Eye (tissue), 1 donor: ENCODE results near the gene PLEKHA3.
A peak's percentile ranks its signal among the peaks of the same experiment; 100 is the strongest.
"Not testable (repeated sequence)": the region's sequence is repeated elsewhere in the genome, so short reads cannot be mapped to it uniquely, and the experiment has no call there.

Experiments used
- DNase-seq: peaks from one replicate; pipeline ENCODE4 v3.0.0-alpha.2; 2015

Gene PLEKHA3

DNA sequence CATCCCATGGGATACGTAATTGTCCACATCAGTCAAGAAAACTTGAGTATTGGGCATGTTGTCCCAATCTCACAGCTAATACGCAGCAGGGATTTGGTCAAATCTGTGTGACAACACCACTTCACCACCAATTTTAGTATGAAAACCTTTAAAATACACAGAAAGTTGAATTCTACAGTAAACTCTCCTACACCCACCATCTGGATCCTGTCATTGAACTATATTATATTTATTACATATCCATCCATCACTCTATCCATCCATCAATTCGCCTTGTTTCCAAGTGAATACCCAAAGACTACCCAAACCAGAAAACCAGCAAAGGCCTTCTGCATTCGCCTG lies 1.0 kb upstream of the PLEKHA3 start:
- DNase-seq, result no peak

DNA sequence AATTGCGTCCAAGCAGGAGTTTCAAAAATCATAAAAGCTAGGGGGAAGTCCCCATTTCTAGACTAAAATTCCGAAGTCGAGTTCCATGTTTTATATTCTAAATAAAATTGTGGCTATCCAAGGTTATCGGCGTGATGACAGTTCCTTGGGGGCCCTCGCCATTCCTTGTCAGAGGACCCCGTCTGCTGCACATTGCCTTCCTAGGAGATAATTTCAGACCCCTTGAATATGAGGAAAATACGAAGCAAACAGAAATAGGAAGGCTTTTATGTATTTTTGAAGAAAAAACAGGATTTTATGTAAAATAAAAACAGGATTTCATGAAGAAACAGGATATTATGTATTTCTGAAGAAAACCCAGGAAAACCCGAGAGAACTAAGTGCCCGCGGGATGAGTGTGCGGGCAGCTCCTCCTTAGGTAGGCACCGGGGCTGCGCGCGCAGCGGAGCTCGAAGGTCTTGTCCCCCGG lies 465 bp upstream of the PLEKHA3 start:
- DNase-seq, result no peak

DNA sequence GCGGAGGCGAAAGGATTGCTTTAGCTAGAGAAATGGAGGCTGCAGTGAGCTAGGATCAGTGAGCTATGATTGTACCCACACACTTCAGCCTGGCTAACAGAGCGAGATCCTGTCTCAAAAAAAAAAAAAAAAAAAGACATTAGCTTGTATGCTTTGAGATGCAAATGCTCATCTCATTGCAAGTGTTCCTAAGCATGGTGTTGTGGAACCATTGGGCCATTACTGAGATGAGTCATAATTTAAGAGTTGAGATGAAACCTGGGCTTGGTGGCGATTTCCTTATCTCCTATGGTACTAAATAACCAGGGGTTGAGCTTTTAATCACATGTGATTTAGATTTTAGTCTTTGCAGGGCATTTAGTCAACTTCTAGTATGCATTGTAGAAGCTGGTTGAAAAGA lies 2.2 kb downstream of the PLEKHA3 start:
- no peak for DNase-seq

DNA sequence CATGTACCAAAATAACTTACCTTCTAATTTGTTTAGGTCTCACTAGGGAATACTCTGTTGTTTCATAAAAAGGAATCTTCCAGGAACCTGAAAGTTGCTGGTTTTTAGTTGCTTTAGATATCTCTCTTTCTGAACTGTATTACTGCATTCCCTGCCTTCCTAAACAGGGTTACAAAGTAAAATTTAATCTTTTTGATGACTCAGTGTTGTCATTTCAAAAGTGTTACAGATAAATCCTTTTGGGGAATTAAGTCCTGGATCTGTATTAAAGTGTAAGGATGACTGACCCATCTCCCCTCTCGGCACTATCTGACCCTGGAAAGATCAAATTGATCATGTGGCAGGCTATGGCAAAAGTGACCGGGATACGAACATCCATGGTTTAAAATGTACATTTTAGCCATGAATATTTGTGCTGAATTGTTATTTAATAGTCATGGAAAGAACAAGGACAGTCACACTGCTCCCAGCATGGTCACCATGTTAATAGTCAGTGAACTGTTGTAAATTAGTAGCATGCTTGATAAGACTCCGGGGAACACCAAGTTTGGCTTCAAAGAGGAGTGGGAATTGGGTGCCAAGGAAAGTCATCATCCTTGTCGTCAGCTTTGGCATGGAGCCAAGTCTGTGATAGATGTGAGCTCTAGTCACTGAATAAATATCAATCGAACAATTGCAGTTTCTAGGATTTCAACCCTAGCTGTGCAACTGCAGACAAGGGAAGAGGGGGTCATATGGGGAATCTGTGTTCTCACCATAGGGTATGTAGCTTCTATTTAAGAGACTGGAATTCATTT lies 4.2 kb downstream of the PLEKHA3 start:
- peak; percentile 26 for DNase-seq

DNA sequence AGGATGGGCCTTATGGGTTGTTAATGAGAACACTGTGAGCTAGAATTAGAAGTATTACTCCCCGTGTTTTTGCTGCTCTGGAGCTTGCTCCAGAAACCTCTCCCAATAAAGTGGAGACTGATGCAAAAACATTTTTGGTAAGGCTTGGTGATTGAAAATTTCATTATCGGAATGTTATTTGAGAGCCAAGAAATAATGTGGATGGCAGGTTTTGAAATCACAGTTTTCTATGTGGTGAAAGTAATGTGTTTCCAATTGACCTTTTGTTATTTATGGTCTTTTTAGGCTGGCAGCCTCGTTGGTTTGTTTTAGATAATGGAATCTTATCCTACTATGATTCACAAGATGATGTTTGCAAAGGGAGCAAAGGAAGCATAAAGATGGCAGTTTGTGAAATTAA lies 5.1 kb downstream of the PLEKHA3 start:
- DNase-seq, result no peak

DNA sequence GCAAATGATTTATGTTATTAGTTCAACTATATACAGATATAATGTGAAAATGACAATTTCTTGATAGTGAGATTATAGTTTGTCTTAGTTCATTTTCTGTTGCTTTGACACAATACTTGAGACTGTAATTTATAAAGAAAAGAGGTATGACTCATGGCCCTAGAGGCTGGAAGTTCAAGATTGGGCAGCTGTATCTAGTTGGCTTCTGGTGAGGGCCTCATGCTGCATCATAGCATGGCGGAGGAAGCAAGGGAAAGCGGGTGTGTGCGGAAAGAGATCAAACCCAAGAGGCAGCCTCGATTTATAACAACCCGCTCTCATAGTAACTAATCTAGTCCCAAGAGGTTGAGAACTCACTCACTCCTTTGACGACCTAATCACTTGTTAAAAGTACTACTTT lies 11.4 kb downstream of the PLEKHA3 start:
- no peak for DNase-seq

DNA sequence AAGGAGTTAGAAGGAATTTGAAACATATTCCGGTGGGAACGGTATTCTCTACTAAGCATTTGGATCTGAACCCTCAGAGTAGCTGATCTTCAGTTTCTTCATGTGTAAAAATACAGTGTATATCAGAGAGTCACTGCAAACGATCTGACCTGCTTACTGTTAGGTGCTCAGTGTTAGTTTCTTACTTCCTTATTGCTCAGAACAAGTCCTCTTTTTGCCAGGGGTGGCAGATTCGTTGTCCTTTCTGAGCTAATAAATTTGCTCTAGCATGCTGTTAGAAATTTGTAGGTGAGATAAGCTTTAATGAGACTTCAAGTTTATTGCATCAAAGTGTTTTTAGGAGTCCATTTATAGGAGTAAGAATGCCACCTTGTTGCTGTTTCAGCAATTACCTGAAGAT lies 15.8 kb downstream of the PLEKHA3 start:
- no peak for DNase-seq

DNA sequence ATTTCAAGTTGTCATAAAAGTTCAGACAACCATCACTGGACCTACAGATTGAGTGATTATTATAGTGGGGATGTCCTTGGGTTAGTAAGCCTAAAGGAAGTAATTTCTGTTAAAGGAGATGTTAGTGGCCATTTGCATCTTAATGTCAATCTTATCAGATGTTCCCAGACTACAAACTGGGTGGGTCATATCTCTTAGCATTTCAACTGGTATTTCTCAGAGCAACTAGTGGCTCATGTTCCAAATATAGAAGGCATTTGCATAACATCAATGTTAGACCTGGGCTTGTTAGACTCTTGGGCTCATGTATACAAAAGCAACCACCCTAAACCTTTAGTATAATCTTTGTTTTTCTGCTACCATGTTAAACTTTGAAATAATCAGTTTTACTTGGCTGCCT lies 17.9 kb downstream of the PLEKHA3 start:
- DNase-seq, result no peak

DNA sequence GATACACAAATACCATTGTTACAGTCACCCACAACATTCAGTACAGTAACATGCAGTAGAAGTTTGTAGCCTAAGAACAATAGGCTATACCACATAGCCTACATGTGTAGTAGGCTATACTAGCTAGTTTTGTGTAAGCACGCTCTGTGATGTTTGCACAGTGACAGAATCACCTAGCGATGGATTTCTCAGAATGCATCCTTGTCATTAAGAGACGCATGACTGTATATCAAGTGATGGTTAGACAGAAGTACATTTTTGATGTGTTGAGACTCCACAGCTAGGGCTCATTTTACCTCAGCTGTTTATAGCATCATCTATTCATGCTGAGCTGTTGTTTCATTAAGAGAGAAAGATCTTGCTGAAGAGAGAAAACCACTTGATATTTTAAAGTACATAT lies 19.4 kb downstream of the PLEKHA3 start:
- DNase-seq, result no peak

DNA sequence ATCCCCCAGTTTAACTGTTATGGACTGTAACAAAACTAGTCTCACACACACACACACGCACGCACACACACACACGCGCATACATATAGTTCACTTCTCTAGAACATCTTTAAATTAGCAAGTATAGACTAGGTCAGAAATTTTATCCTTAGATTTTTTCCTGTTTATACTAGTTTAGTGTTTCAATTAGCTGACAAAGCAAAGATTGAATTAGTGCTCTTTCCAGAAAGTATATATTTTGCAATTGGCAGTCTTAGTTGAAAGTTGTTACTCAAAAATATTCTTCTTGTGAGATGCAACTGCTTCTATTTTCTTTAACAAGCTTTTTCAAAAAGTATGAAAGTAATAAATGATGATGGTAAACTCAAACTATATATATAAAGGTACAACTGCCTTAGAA lies 22.5 kb downstream of the PLEKHA3 start:
- no peak for DNase-seq

DNA sequence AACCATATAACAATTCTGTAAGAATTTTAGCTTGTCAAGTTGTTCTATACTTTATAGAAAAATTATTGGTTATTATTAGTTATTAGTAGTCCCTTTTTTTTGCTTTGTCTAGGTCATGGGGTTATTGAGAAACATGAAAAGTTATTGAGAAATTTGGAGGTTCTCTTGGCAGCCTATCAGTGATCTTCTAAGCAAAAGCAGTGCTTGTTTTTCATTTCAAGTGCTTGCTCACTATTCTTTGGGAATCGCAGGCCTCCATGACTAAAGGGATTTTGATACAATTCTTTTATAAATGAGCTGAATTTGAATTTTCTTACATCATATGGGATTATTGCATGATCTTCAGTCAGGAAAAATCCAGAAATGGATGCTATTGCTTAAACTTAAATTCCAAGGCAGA lies 25.8 kb downstream of the PLEKHA3 start:
- no peak for DNase-seq

DNA sequence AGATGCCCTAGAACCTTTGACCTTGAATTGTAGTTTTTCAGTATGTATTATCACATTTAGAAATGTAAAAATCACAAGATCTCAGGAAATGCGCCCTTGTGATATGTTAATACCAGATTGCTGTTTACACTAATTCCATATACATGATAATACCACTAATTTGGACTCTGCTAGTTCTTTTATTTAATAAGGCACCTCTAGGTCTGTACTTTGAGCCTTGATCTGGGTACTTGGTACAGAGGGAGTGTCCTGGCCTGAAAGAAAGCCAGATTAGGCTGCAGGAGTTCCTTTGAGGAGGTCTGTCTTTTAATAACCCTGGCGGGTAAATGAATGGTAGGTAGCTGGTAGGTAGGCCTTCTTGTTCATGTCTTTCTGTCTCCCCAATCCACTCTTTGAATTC lies 26.3 kb downstream of the PLEKHA3 start:
- DNase-seq, result no peak

DNA sequence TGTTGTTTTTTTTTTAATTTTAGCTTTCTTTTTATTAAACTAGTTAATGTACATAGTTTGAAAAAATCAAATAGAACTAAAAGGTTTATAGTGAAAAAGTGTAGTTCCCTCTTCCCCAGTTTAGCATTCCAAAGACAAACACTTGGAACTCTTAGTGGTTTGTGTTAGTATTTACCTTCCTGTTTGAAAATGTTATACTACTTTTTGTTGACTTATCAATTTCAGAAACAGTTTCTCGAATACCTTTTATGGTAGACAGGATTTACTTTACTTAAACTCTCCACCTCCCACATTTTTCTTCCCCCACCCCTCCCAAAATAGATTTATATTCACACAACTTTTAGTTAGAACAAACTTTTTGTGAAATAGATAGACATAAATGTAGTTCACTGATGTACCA lies 26.7 kb downstream of the PLEKHA3 start:
- DNase-seq, result no peak

DNA sequence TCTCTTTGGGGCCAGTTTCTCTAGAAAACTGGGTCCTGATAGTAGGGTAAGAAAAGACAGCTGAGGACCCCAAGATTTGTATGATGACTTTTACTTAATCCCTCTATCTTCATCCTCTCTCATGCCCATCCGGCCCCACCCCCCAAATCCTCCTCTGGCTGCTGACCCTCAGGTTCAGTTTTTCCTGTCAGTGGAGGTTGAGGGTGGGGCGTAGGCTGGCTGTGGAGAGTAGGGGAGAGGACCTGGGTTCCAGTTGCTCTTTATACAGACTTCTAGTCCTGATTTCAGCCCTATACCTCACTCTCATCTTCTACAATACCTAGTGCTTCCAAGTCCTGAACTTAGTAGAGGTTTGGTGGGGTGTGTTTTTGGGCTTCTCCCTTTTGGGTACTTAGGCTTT lies 28.4 kb downstream of the PLEKHA3 start:
- no peak for DNase-seq

DNA sequence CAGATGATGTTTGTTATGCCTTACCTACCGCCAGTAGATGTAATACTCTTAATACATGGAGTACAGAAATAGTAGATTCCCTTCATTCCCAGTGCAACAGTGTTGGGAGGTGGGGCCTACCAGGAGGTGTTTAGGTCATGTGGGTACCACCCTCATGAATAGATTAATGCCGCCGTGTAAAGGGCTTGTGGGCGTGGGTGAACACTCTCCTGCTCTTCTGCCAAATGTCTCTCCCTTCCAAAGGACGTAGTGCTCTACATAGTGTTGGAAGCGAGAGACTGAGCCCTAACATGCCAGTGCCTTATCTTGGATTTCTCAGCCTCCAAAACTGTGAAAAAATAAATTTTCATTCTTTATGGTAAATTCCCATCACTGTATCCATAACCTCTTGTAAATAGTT lies 30.1 kb downstream of the PLEKHA3 start:
- DNase-seq, result no peak

DNA sequence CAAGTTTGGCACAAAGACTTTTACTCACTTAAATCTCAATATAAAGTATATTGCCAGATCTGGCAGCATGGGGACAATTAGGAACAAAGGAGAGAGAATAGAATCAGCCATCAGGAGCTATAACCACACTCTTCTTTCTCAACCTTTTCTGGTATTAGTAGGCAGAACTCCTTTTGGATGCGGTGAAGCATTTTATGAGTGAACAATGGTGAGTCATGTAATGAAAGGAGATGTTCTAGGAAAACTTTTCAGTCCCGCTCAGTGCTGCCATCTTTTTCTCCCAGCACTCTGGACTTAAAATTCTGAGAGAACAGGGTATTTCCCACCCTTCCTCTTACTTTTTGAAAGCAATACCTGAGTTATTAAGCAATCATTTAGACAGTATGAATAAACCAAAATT lies 32.2 kb downstream of the PLEKHA3 start:
- DNase-seq, result peak; percentile 26

DNA sequence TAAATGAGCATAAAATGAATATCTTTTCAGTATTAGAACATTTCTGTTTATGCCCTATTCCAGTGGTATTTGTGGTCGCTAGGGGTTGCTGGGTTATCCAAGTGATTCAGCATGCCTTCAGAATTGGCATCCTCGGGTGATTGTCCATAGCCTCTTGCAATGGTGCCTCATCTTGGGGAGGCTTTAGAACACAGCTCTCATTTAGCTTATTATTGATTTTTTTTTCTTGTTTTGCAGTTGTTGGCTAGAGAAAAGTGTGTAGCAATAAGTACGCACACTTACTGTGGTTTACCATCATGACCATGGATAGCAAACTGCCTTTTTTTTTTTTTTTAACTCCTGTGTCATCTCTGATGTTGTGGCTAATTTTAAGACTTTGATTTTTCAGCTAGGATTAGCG lies 33.6 kb downstream of the PLEKHA3 start:
- DNase-seq, result no peak

DNA sequence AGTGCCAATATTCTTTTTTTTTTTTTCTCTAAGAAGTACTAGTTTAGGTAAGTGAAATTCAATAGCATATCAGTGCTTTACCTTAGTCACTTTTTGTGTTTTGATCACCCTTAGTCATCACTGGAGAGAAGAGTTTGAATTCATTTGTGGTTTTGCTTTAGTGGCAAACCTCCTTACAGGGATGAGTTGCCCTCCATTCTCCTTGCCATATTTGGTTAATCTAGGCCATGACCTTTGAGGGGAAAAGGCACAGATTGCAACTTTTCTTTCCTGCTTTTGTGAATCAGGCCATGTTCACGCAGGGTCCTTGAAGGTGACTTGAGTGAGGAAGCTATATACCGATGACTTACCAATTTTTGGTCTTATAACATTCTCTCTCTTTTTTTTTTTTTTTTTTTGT lies 34.4 kb downstream of the PLEKHA3 start:
- no peak for DNase-seq

DNA sequence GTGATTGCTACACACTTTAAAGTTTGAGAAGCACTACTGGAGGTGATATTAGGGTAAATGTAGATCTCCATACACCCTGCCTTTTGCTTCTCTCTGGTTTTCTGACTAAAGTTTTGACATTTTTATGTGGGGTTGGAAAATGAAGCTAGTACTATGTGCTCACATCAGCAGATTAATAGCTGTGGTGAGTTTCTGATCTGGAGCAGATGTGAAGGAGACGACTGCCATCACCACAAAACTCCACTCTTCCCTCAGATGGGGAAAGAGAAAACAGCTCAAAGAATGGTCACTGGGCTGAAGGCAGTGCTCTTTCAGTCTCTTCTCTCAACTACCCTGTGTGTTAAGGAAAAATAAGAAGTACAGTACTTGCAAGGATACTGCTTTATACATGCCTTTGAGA lies 37.2 kb downstream of the PLEKHA3 start:
- no peak for DNase-seq

DNA sequence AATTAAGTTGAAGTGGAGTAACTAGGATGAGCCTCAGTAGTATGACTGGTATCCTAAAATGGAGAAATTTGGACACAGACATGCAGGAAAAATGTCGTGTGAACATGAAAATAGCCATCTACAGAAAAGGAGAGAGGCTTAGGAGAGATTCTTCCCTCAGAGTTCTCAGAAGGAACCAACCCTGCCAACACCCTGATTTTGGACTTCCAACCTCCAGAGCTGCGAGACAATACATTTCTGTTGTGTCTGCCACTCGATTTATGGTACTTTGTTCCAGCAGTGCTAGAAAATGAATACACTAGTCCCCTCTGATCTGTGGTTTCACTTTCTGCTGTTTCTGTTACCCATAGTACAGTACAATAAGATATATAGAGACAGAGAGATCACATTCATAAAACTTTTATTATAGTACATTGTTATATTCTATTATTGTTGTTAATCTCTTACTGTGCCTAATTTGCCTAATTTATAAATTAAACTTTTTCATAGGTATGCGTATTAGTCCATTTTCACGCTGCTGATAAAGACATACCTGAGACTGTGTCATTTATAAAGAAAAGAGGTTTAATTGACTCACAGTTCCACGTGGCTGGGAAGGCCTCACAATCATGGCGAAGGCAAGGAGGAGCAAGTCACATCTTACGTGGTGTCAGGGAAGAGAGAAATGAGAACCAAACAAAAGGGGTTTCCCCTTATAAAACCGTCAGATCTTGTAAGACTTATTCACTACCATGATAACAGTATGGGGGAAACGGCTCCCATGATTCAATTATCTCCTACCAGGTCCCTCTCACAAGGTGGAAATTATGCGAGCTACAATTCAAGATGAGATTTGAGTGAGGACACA lies 41.3 kb downstream of the PLEKHA3 start:
- DNase-seq, result no peak

DNA sequence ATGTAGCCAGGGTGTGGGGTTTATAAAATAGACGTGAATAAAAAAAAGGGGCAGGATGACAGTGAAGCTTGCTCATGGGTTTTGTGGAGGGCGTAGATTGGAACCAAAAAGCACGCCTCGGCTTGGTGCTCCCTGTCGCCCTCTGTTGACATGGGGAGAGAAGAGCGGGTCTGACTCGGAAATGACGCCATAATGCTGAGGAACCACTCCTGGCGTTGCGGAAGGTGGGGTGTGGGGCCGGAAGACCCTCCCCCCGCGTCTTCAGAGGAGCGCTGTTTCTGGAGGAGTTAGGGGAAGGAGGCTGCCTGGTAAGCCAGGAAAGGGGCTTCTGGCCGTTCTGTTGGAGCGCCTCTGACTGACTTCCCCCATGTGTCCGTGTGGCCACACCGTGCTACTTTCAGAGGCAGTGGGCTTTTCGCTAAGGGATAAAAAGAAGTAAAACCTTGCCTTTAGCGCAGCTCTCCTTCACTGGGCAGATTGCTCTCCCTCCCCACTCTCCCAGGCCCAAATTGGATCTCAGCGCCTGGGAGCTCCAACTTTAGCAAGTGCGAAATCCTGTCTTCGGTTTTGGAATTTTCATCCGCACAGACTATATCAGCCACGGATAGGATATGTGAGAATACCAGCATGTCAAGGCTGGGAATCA lies 42.8 kb downstream of the PLEKHA3 start:
- DNase-seq, result peak; percentile 94

DNA sequence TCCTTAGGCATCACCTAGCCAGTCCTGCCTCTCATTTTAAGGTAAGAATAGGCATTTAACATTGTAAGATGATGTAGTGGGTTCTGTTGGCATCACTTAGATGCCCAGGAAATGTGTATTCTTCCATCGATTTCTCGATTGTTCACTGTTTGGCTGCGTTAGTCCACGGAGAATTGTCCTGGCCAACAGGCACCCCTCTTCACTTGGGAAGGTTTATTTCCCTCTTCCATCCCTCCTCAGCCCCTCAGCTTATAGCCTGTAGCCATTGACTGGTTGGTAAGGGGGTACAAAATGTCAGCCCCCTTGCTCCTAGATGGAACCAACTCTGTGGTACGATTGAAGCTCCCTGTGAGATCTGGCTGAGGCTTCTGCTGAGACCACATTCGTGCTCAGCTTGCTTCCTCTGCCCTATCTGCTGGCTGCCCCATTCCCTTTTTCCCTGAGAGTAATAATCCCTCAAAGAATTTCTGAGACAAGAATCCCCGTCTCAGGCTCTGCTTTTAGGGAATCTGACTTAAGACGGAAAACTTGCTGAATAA lies 43.4 kb downstream of the PLEKHA3 start:
- no peak for DNase-seq

DNA sequence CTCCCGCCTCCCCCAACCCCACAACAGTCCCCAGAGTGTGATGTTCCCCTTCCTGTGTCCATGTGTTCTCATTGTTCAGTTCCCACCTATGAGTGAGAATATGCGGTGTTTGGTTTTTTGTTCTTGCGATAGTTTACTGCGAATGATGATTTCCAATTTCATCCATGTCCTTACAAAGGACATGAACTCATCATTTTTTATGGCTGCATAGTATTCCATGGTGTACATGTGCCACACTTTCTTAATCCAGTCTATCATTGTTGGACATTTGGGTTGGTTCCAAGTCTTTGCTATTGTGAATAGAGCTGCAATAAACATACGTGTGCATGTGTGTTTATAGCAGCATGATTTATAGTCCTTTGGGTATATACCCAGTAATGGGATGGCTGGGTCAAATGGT lies 44.8 kb downstream of the PLEKHA3 start:
- DNase-seq, result not testable (repeated sequence)

DNA sequence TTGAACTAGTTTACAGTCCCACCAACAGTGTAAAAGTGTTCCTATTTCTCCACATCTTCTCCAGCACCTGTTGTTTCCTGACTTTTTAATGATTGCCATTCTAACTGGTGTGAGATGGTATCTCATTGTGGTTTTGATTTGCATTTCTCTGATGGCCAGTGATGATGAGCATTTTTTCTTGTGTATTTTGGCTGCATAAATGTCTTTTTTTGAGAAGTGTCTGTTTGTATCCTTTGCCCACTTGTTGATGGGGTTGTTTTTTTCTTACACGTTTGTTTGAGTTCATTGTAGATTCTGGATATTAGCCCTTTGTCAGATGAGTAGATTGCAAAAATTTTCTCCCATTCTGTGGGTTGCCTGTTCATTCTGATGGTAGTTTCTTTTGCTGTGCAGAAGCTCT lies 45.2 kb downstream of the PLEKHA3 start:
- DNase-seq, result not testable (repeated sequence)
